ENCODE results near the gene ELL2.
"Not testable (repeated sequence)": the region's sequence is repeated elsewhere in the genome, so short reads cannot be mapped to it uniquely, and the experiment has no call there.

ELL2 gene

GRCh38 chr5:95889076-95889475, 72.6 kb downstream of the ELL2 start:
- H3K27ac ChIP-seq = no peak overlapping the region
- no peak for DNase-seq (ENCODE audit: low read depth, low spot score)

- H3K27ac ChIP-seq = no peak overlapping the region
- no peak for DNase-seq (ENCODE audit: low read depth, low spot score)
These were observed 73.7 kb downstream of the ELL2 start for GRCh38 chr5:95887977-95888376.

GRCh38 chr5:95886340-95887044, 75.2 kb downstream of the ELL2 start:
- no peak overlapping the region for H3K27ac ChIP-seq
- DNase-seq (ENCODE audit: low read depth, low spot score) = no peak

GRCh38 chr5:95884511-95884910, 77.1 kb downstream of the ELL2 start:
- peak overlapping the region; percentile 84 for H3K27ac ChIP-seq
- DNase-seq (ENCODE audit: low read depth, low spot score) = no peak

GRCh38 chr5:95884017-95884325, 77.7 kb downstream of the ELL2 start:
- peak; percentile 53 for DNase-seq (ENCODE audit: low read depth, low spot score)
- H3K27ac ChIP-seq = peak overlapping the region; percentile 84

GRCh38 chr5:95883185-95884016, 78.2 kb downstream of the ELL2 start:
- DNase-seq (ENCODE audit: low read depth, low spot score) = peak; percentile 64
- H3K27ac ChIP-seq = peak overlapping the region; percentile 84

- peak overlapping the region; percentile 84 for H3K27ac ChIP-seq
These were observed 79.8 kb downstream of the ELL2 start for GRCh38 chr5:95881833-95882232.

GRCh38 chr5:95880081-95880926, 81.3 kb downstream of the ELL2 start:
- no peak for DNase-seq (ENCODE audit: low read depth, low spot score)
- peak overlapping the region; percentile 84 for H3K27ac ChIP-seq

More at GRCh38 chr5:95881833-95882232, 79.8 kb downstream of the ELL2 start:
- no peak for DNase-seq (ENCODE audit: low read depth, low spot score)

GRCh38 chr5:95879661-95880060, 82.0 kb downstream of the ELL2 start:
- DNase-seq (ENCODE audit: low read depth, low spot score) = no peak
- peak overlapping the region; percentile 84 for H3K27ac ChIP-seq

- H3K27ac ChIP-seq = peak overlapping the region; percentile 84
- no peak for DNase-seq (ENCODE audit: low read depth, low spot score)
These were observed 83.0 kb downstream of the ELL2 start for GRCh38 chr5:95878417-95879323.

GRCh38 chr5:95876782-95877181, 84.9 kb downstream of the ELL2 start:
- H3K27ac ChIP-seq = no peak overlapping the region
- no peak for DNase-seq (ENCODE audit: low read depth, low spot score)

- no peak overlapping the region for H3K27ac ChIP-seq
- DNase-seq (ENCODE audit: low read depth, low spot score) = no peak
These were observed 87.4 kb downstream of the ELL2 start for GRCh38 chr5:95874246-95874645.

- no peak for DNase-seq (ENCODE audit: low read depth, low spot score)
- H3K27ac ChIP-seq = no peak overlapping the region
These were observed 88.3 kb downstream of the ELL2 start for GRCh38 chr5:95873351-95873750.

GRCh38 chr5:95872346-95873268, 89.0 kb downstream of the ELL2 start:
- no peak for DNase-seq (ENCODE audit: low read depth, low spot score)
- H3K27ac ChIP-seq = no peak overlapping the region

GRCh38 chr5:95871146-95871806, 90.4 kb downstream of the ELL2 start:
- DNase-seq (ENCODE audit: low read depth, low spot score) = no peak
- peak overlapping the region; percentile 77 for H3K27ac ChIP-seq

GRCh38 chr5:95870105-95870672, 91.5 kb downstream of the ELL2 start:
- H3K27ac ChIP-seq = peak overlapping the region; percentile 77
- no peak for DNase-seq (ENCODE audit: low read depth, low spot score)

- DNase-seq (ENCODE audit: low read depth, low spot score) = not testable (repeated sequence)
- peak overlapping the region; percentile 77 for H3K27ac ChIP-seq
These were observed 92.3 kb downstream of the ELL2 start for GRCh38 chr5:95869173-95869855.

Data from epithelial cell of prostate (primary cell).